Sigmoid colon (tissue), 7 donors: ENCODE results near the gene RFWD3. TPM values are rescaled to one million over a fixed set of nuclear protein-coding genes. Genes with fewer than 3 reads are reported as not detected.
A peak's percentile ranks its signal among the peaks of the same experiment; 100 is the strongest.

Experiments used
- DNase-seq: peaks from one replicate; pipeline ENCODE4 v3.0.0-alpha.2; 2019
- H3K27ac ChIP-seq, 4 donors: fragments of 200-600 bp; sonication (generic); one replicate each; pipeline ENCODE4 v1.5.1; 2016 to 2019; ENCODE audit warnings: mild to moderate bottlenecking in 1 of 4
- H3K27me3 ChIP-seq, 3 donors: fragments of 200-600 bp; sonication (generic); one replicate each; pipeline ENCODE4 v1.5.1; 2019; ENCODE audit warnings: mild to moderate bottlenecking in 1 of 3
- H3K36me3 ChIP-seq, 4 donors: fragments of 200-600 bp; sonication (generic); one replicate each; pipeline ENCODE4 v1.5.1; 2016 to 2019
- H3K4me1 ChIP-seq, 4 donors: fragments of 200-600 bp; sonication (generic); one replicate each; pipeline ENCODE4 v1.5.1; 2017 to 2019
- H3K4me3 ChIP-seq, 4 donors: fragments of 200-600 bp; sonication (generic); one replicate each; pipeline ENCODE4 v1.5.1; 2017 to 2019; ENCODE audit warnings: mild to moderate bottlenecking in 2 of 4, moderate library complexity in 1 of 4
- H3K9me3 ChIP-seq, 4 donors: fragments of 200-600 bp in 3 of 4; sonication (generic) in 3 of 4; one replicate each; pipeline versions ENCODE4 v1.5.1 to v1.6.1; 2013 to 2019
- CTCF ChIP-seq, 4 experiments: fragments of 450-650 bp in 3 of 4; fragments of 200-600 bp in 1 of 4; IDR thresholded peaks; one replicate each; pipeline ENCODE4 v1.5.1; 2016 to 2019; ENCODE audit warnings: antibody characterized with exemption in 4 of 4, mild to moderate bottlenecking in 3 of 4, moderate library complexity in 2 of 4
- EP300 ChIP-seq, 4 donors: sonication (generic); formaldehyde crosslinking; IDR thresholded peaks; one replicate each; pipeline ENCODE4 v1.6.1; 2017; ENCODE audit warnings: antibody characterized with exemption in 4 of 4
- POLR2A ChIP-seq, 2 donors: fragments of 450-650 bp; IDR thresholded peaks; one replicate each; pipeline ENCODE4 v1.6.1; 2016; ENCODE audit warnings: antibody characterized with exemption in 2 of 2, mild to moderate bottlenecking in 2 of 2, moderate library complexity in 2 of 2
- POLR2AphosphoS5 ChIP-seq, 4 donors: sonication (generic); formaldehyde crosslinking; IDR thresholded peaks; one replicate each; pipeline ENCODE4 v1.6.1; 2017; ENCODE audit warnings: antibody characterized with exemption in 4 of 4
- WGBS, 2 donors: extraction: QIAGEN DNeasy Blood & Tissue Kit; methylation state at CpG; one replicate each; pipeline ENCODE4 v1.1.7; 2013; 5-methylcytosine and 5-hydroxymethylcytosine counted together
- intact Hi-C: fragments of 100-400 bp; cut with DNase I; formaldehyde crosslinking; loops from one replicate; pipeline ENCODE4 v1.15.1; 2023
- polyA plus RNA-seq, 3 donors: library from polyadenylated mRNA; stranded (reverse); fragments of 200-250 nt; gene quantifications; one replicate each; pipeline ENCODE4 v1.2.3, GENCODE V29; 2013
- total RNA-seq, 4 donors: library from RNA; depleted of rRNA; stranded (reverse); fragments of >200 nt; gene quantifications; one replicate each; pipeline ENCODE4 v1.1.0, GENCODE V29; 2016
- donor health status: healthy with polysubstance abuse.
- donor health status: Bipolar disorder and iron deficiency.
- donor health status: healthy.

RFWD3 gene
- total RNA-seq (10 to 100 TPM in 2 of 4 donors, 1 to 10 TPM in 2; 8.0 to 14.6 (median 10.4) TPM), polyA plus RNA-seq (10 to 100 TPM in 1 of 3 donors, 1 to 10 TPM in 2; 4.2 to 14.9 (median 9.0) TPM)

GRCh38 chr16:74666425-74667254 lies at the start of gene RFWD3:
Gene RFWD3 (minus strand): TSS chr16:74666877. CDS start chr16:74661449, 5,428 bp downstream.
- intact Hi-C loops = no loop called here
- Histone ChIP-seq H3K27me3 (no peaks in the 10 kb centered on the region), H3K4me1 (peaks cover 0 to 15% (median 8%) of the 10 kb centered on the region in 4 donors), H3K36me3 (peaks cover 0 to 20% (median 10%) of the 10 kb centered on the region in 4 donors), H3K9me3 (no peaks in the 10 kb centered on the region), H3K4me3 (peak within 1 kb of the TSS; percentile 81 to 94 (median 88)), H3K27ac (peak within 1 kb of the TSS; percentile 77 to 80 (median 80))
- no peak for TF ChIP-seq EP300 (IDR thresholded peaks at IDR 0.05)
- TF ChIP-seq CTCF (IDR thresholded peaks at IDR 0.05) = no peak
- TF ChIP-seq POLR2A (IDR thresholded peaks at IDR 0.05) = peak in 1 of 2 donors; percentile 40
- TF ChIP-seq POLR2AphosphoS5 (IDR thresholded peaks at IDR 0.05) = peak in 3 of 4 donors; percentile 59 to 70 (median 66)
- DNase-seq = peak; percentile 99
- WGBS, 2 donors = 0 to 1% methylated on average over 63 of the region's 63 CpGs

GRCh38 chr16:74716355-74716754 lies 49.7 kb upstream of the RFWD3 start:
- Histone ChIP-seq H3K36me3 (no peaks in the 10 kb centered on the region), H3K4me3 (no peak overlapping the region), H3K9me3 (no peaks in the 10 kb centered on the region), H3K4me1 (no peaks in the 10 kb centered on the region), H3K27me3 (no peaks in the 10 kb centered on the region), H3K27ac (no peak overlapping the region)
- DNase-seq = no peak
- 88 to 90% methylated on average over 15 of the region's 15 CpGs for whole genome bisulfite sequencing, 2 donors
- intact Hi-C loops = no loop called here
- TF ChIP-seq EP300 (IDR thresholded peaks at IDR 0.05) (no peak), POLR2AphosphoS5 (IDR thresholded peaks at IDR 0.05) (no peak), CTCF (IDR thresholded peaks at IDR 0.05) (no peak), POLR2A (IDR thresholded peaks at IDR 0.05) (no peak)

- H3K4me1 ChIP-seq = no peaks in the 10 kb centered on the region
- DNase-seq = no peak
- H3K36me3 ChIP-seq = no peaks in the 10 kb centered on the region
- no peaks in the 10 kb centered on the region for H3K9me3 ChIP-seq
- no peak overlapping the region for H3K27ac ChIP-seq
- no peaks in the 10 kb centered on the region for H3K27me3 ChIP-seq
- no peak overlapping the region for H3K4me3 ChIP-seq
- TF ChIP-seq POLR2A (IDR thresholded peaks at IDR 0.05) (no peak), CTCF (IDR thresholded peaks at IDR 0.05) (no peak), POLR2AphosphoS5 (IDR thresholded peaks at IDR 0.05) (no peak), EP300 (IDR thresholded peaks at IDR 0.05) (no peak)
- WGBS, 2 donors = 89 to 91% methylated on average over 10 of the region's 10 CpGs
- intact Hi-C loops = no loop called here
Observed at GRCh38 chr16:74713876-74714275, 47.2 kb upstream of the RFWD3 start.

GRCh38 chr16:74713325-74713724 lies 46.6 kb upstream of the RFWD3 start:
- no peak for TF ChIP-seq EP300 (IDR thresholded peaks at IDR 0.05)
- TF ChIP-seq POLR2AphosphoS5 (IDR thresholded peaks at IDR 0.05) = no peak
- TF ChIP-seq CTCF (IDR thresholded peaks at IDR 0.05) = no peak
- no peak for TF ChIP-seq POLR2A (IDR thresholded peaks at IDR 0.05)
- no peak overlapping the region for H3K27ac ChIP-seq
- WGBS, 2 donors = 85 to 86% methylated on average over 10 of the region's 10 CpGs

More at GRCh38 chr16:74713325-74713724, 46.6 kb upstream of the RFWD3 start:
- no peak for DNase-seq
- intact Hi-C loops = no loop called here
- Histone ChIP-seq H3K9me3 (no peaks in the 10 kb centered on the region), H3K36me3 (no peaks in the 10 kb centered on the region), H3K27me3 (no peaks in the 10 kb centered on the region), H3K4me1 (no peaks in the 10 kb centered on the region), H3K4me3 (no peak overlapping the region)
